ENCODE results near the gene TRIM33.
"Not testable (repeated sequence)": the region's sequence is repeated elsewhere in the genome, so short reads cannot be mapped to it uniquely, and the experiment has no call there.

The TRIM33 gene

GRCh38 chr1:114462341-114462740 is 48.7 kb downstream of the TRIM33 start:
- no peak for DNase-seq

- no peak for DNase-seq
These were observed 52.7 kb downstream of the TRIM33 start for GRCh38 chr1:114458237-114458777.

GRCh38 chr1:114457675-114458236 is 53.2 kb downstream of the TRIM33 start:
- DNase-seq = no peak

GRCh38 chr1:114456586-114456985 is 54.4 kb downstream of the TRIM33 start:
- DNase-seq = no peak

- no peak for DNase-seq
These were observed 55.8 kb downstream of the TRIM33 start for GRCh38 chr1:114455102-114455785.

GRCh38 chr1:114454539-114454938 is 56.5 kb downstream of the TRIM33 start:
- DNase-seq = no peak

GRCh38 chr1:114453361-114453784 is 57.6 kb downstream of the TRIM33 start:
- DNase-seq = no peak

- DNase-seq = no peak
These were observed 62.5 kb downstream of the TRIM33 start for GRCh38 chr1:114448370-114449036.

- DNase-seq = no peak
These were observed 64.8 kb downstream of the TRIM33 start for GRCh38 chr1:114446198-114446597.

GRCh38 chr1:114443226-114443625 is 67.8 kb downstream of the TRIM33 start:
- DNase-seq = not testable (repeated sequence)

- DNase-seq = no peak
These were observed 69.7 kb downstream of the TRIM33 start for GRCh38 chr1:114441332-114441731.

- no peak for DNase-seq
These were observed 71.6 kb downstream of the TRIM33 start for GRCh38 chr1:114439369-114439768.

GRCh38 chr1:114437812-114438211 is 73.2 kb downstream of the TRIM33 start:
- no peak for DNase-seq

GRCh38 chr1:114436799-114437198 is 74.2 kb downstream of the TRIM33 start:
- DNase-seq = no peak

GRCh38 chr1:114435088-114435715 is 75.8 kb downstream of the TRIM33 start:
- no peak for DNase-seq

GRCh38 chr1:114431026-114431425 is 80.0 kb downstream of the TRIM33 start:
- DNase-seq = no peak

- DNase-seq = no peak
These were observed 82.8 kb downstream of the TRIM33 start for GRCh38 chr1:114428083-114428754.

GRCh38 chr1:114427612-114428011 is 83.4 kb downstream of the TRIM33 start:
- DNase-seq = no peak

- no peak for DNase-seq
These were observed 87.5 kb downstream of the TRIM33 start for GRCh38 chr1:114423455-114423854.

- DNase-seq = not testable (repeated sequence)
These were observed 92.1 kb downstream of the TRIM33 start for GRCh38 chr1:114418948-114419347.

- no peak for DNase-seq
These were observed 113.4 kb downstream of the TRIM33 start for GRCh38 chr1:114397601-114398000.

- no peak for DNase-seq
These were observed 115.1 kb downstream of the TRIM33 start for GRCh38 chr1:114395863-114396262.

- DNase-seq = no peak
These were observed 120.0 kb downstream of the TRIM33 start for GRCh38 chr1:114390960-114391359.

Measured in NCI-H69 (cell line).